Left ventricle myocardium inferior (tissue), 1 donor: ENCODE measurements around the gene GOLGA7B. TPM values are rescaled to one million over a fixed set of nuclear protein-coding genes. Genes with fewer than 3 reads are reported as not detected.

Experiments
- DNase-seq: peaks from one replicate; pipeline ENCODE4 v3.0.0-alpha.2; 2020
- H3K27ac ChIP-seq: fragments of 200-600 bp; replicated peaks from 2 replicates; pipeline ENCODE4 v1.8.0; 2021
- H3K27me3 ChIP-seq: fragments of 200-600 bp; 2 replicates; pipeline ENCODE4 v1.8.0; 2021; ENCODE audit warnings: low read depth
- H3K36me3 ChIP-seq: fragments of 200-600 bp; 2 replicates; pipeline ENCODE4 v1.8.0; 2021
- H3K4me1 ChIP-seq: fragments of 200-600 bp; 2 replicates; pipeline ENCODE4 v1.8.0; 2021
- H3K4me3 ChIP-seq: fragments of 200-600 bp; 2 replicates; pipeline ENCODE4 v1.8.0; 2021; ENCODE audit warnings: mild to moderate bottlenecking, moderate library complexity
- H3K9me3 ChIP-seq: fragments of 200-600 bp; replicated peaks from 2 replicates; pipeline ENCODE4 v1.8.0; 2021
- intact Hi-C: fragments of 100-400 bp; cut with micrococcal nuclease; formaldehyde crosslinking; loops from one replicate; pipeline ENCODE4 v1.11.0; 2022
- total RNA-seq: library from RNA; stranded (reverse); fragmentation: NEBNext Ultra II Directional; extraction: Animal tissue kit (Norgen Biotek cat#: 25700); gene quantifications from one replicate; pipeline ENCODE4 v1.2.1, GENCODE V29; 2021
- TF ChIP-seq, protein P1 (sequence below): fragments of 200-600 bp; IDR thresholded peaks from 2 replicates; pipeline ENCODE4 v1.8.0; 2021; ENCODE audit warnings: antibody characterized with exemption, mild to moderate bottlenecking, borderline replicate concordance
- donor health status: DM: no; HTN: yes; CAD: no; lungs with severe emphysema.

Gene GOLGA7B
- total RNA-seq, 1 donor from 2014 or later = 0.60 TPM

DNA sequence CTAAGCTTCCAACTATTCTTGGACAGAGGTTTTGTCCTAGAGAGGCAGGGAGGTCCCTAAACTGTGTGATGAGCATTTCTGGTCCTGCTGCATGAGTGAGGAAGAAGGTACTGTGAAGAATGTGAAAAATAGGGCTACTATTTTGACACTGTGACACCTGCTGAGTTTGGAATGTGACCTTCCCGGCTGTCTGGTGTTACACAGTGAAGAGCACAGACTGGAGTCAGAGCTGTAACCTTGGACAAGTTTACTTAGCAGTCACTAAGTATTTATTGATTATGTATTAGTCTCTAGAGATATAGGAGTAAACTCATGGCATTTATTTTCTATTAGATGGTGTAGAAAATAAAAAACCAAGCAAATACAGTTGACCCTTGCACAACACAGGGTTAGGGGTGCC is 12.3 kb downstream of the GOLGA7B start:
- Histone ChIP-seq H3K27me3 (peaks cover 89% of the 10 kb centered on the region), H3K4me3 (no peak overlapping the region), H3K9me3 (no peaks in the 10 kb centered on the region), H3K4me1 (peaks cover 4% of the 10 kb centered on the region), H3K27ac (no peak overlapping the region), H3K36me3 (no peaks in the 10 kb centered on the region)
- intact Hi-C loops = no loop called here
- TF ChIP-seq, protein P1, sequence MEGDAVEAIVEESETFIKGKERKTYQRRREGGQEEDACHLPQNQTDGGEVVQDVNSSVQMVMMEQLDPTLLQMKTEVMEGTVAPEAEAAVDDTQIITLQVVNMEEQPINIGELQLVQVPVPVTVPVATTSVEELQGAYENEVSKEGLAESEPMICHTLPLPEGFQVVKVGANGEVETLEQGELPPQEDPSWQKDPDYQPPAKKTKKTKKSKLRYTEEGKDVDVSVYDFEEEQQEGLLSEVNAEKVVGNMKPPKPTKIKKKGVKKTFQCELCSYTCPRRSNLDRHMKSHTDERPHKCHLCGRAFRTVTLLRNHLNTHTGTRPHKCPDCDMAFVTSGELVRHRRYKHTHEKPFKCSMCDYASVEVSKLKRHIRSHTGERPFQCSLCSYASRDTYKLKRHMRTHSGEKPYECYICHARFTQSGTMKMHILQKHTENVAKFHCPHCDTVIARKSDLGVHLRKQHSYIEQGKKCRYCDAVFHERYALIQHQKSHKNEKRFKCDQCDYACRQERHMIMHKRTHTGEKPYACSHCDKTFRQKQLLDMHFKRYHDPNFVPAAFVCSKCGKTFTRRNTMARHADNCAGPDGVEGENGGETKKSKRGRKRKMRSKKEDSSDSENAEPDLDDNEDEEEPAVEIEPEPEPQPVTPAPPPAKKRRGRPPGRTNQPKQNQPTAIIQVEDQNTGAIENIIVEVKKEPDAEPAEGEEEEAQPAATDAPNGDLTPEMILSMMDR = no peak
- no peak for DNase-seq

DNA sequence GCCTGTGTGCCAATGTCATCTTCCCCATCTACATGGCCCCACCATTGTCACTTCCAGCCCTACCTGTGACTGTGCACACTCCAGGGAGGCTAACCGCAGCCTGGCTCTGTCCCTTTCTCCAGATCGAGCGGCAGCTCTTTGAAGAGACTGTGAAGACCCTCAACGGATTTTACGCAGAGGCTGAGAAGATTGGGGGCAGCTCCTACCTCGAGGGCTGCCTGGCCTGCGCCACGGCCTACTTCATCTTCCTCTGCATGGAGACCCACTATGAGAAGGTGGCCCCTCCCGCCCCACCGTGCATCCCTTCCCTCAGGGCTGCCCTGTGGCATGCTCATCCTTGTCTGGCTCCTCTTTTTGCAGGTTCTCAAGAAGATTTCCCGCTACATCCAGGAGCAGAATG is 14.2 kb downstream of the GOLGA7B start:
- Histone ChIP-seq H3K9me3 (no peaks in the 10 kb centered on the region), H3K36me3 (no peaks in the 10 kb centered on the region), H3K4me1 (peaks cover 6% of the 10 kb centered on the region), H3K4me3 (no peak overlapping the region), H3K27me3 (peaks cover 86% of the 10 kb centered on the region), H3K27ac (no peak overlapping the region)
- TF ChIP-seq, protein P1 = no peak
- DNase-seq = no peak
- intact Hi-C loops = no loop called here

DNA sequence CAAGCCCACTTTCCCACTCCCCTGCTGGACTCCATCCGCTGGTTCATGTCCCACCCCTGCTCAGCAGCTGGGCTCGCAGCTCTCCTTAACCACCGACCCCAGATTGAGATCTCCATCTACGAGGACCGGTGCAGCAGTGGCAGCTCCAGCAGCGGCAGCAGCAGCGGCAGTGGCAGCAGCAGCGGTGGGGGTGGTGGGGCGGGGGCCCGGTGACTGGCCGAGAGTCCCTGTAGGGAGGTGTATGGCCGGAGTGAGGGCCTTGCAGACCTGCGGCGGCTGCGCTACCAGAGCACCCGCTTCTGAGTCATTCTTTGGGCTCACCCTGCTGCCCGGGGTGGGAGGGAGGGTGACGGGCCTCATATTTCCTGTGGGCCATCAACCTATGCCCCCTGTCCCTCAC is 15.8 kb downstream of the GOLGA7B start:
- TF ChIP-seq, protein P1 = no peak
- intact Hi-C loops = no loop called here
- Histone ChIP-seq H3K4me3 (no peak overlapping the region), H3K27ac (no peak overlapping the region), H3K9me3 (no peaks in the 10 kb centered on the region), H3K4me1 (peaks cover 15% of the 10 kb centered on the region), H3K36me3 (no peaks in the 10 kb centered on the region), H3K27me3 (peaks cover 82% of the 10 kb centered on the region)
- DNase-seq = no peak

DNA sequence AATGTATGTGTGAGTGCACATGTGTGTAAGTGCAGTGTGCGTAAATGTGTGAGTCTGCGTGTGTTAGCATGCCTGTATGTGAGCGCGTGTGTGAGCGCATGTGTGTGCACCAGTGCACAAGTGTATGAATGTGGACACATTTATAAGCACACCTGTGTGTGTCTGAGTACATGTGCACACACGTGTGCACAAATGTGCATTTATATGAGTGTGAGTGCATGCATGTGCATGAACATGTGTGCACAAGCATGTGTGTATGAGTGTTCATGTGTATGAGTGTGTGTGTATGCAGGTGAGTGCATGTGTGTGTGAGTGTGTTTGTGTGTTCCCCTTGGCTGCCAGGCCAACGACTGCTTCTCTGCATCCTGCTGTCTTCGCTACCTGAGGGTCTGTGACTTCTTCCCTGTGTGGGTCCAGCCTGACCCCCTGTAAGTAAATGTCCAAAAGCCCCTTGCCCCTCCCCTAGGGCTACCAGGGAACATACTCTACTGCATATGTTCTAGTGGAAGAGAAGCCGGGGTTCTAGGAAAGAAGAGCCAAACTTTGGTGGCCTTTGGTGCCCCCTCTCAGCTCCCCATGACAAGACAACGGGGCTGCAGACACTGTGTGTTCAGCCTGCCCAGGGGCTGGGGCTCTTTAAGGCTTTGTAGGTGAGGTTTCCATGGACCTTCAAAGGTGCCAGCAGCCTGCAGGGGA is 17.0 kb downstream of the GOLGA7B start:
- Histone ChIP-seq H3K9me3 (no peaks in the 10 kb centered on the region), H3K4me1 (peaks cover 15% of the 10 kb centered on the region), H3K27ac (no peak overlapping the region), H3K27me3 (peaks cover 77% of the 10 kb centered on the region), H3K4me3 (no peak overlapping the region), H3K36me3 (no peaks in the 10 kb centered on the region)
- TF ChIP-seq, protein P1 = no peak
- DNase-seq = no peak
- intact Hi-C loops = no loop called here

DNA sequence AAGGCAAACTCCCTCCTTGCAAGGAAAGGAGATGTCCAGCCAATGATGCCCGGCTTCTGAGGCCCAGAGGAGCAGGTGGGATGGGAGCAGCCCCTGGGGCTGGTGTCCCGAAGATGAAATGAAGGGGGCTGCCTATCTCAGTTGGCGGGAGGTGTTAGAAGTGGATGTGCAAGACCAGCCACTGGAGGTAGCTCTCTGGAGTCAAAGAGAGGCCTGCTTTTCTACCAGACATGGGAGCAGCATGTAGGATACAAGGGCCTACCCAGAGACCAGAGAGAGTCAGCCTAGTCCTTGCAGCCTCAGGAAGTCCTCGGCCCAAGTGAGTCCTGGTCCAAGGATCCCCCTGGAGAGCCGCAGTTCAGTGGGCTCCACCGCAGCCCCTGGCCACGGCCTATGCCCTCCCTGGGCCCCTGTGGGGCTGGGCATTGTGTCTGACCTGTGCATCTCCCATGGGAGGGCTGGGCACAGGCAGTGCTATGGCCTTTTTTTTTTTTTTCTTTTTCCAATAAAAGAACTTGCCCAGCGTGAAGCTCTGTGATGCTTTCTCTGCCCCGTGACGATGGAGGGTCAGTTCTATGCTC is 17.7 kb downstream of the GOLGA7B start:
- Histone ChIP-seq H3K27ac (no peak overlapping the region), H3K36me3 (no peaks in the 10 kb centered on the region), H3K27me3 (peaks cover 71% of the 10 kb centered on the region), H3K4me1 (peaks cover 10% of the 10 kb centered on the region), H3K9me3 (no peaks in the 10 kb centered on the region), H3K4me3 (no peak overlapping the region)
- DNase-seq = no peak
- TF ChIP-seq, protein P1 = no peak
- intact Hi-C loops = no loop called here
